Calu3 (cell line): ENCODE results near the gene SH3RF1. TPM values are rescaled to one million over a fixed set of nuclear protein-coding genes. Genes with fewer than 3 reads are reported as not detected.

Experiments
- BruUV-seq: library from RNA; stranded (reverse); fragments of 400-500 nt; replicated peaks from 2 replicates; lab custom pipeline; 2021; lab: Mats Ljungman, UMichigan
- CTCF ChIA-PET: fragments of 300-600 bp; sonication (Branson Sonifier 250); formaldehyde crosslinking; loops from one replicate; lab custom pipeline; 2022; ENCODE audit warnings: antibody characterized with exemption; lab: Charles Lee
- DNase-seq: peaks from one replicate; pipeline ENCODE4 v3.0.0; 2022
- H3K27ac Mint-ChIP-seq: one replicate; pipeline ENCODE4 v1.8.0; 2022; ENCODE audit warnings: mixed read lengths; ENCODE audit not compliant: unreplicated experiment
- H3K27me3 Mint-ChIP-seq: one replicate; pipeline ENCODE4 v1.8.0; 2022; ENCODE audit warnings: mixed read lengths; ENCODE audit not compliant: unreplicated experiment
- H3K36me3 Mint-ChIP-seq: one replicate; pipeline ENCODE4 v1.8.0; 2022; ENCODE audit warnings: mild to moderate bottlenecking, moderate library complexity, mixed read lengths; ENCODE audit not compliant: insufficient read depth, unreplicated experiment
- H3K4me1 Mint-ChIP-seq: one replicate; pipeline ENCODE4 v1.8.0; 2022; ENCODE audit warnings: mild to moderate bottlenecking, low read depth, mixed read lengths; ENCODE audit not compliant: unreplicated experiment
- H3K4me3 Mint-ChIP-seq: one replicate; pipeline ENCODE4 v1.8.0; 2022; ENCODE audit warnings: mild to moderate bottlenecking, low read depth, moderate library complexity, mixed read lengths; ENCODE audit not compliant: unreplicated experiment
- H3K9me3 Mint-ChIP-seq: one replicate; pipeline ENCODE4 v1.8.0; 2022; ENCODE audit warnings: low read depth, mixed read lengths; ENCODE audit not compliant: unreplicated experiment
- CTCF ChIP-seq: fragments of 200-600 bp; IDR thresholded peaks from one replicate; pipeline ENCODE4 v1.8.0; 2022; ENCODE audit warnings: antibody characterized with exemption; ENCODE audit not compliant: unreplicated experiment
- intact Hi-C: fragments of 100-400 bp; cut with micrococcal nuclease; formaldehyde crosslinking; loops from one replicate; pipeline ENCODE4 v1.10.0; 2022; ENCODE audit not compliant: unreplicated experiment
- total RNA-seq: library from RNA; stranded (reverse); gene quantifications from 2 replicates; pipeline ENCODE4 v1.2.3, GENCODE V29; 2022

The SH3RF1 gene
- total RNA-seq, 1 experiment from 2014 or later, result 70.1 TPM

GRCh38 chr4:169102026-169102425 lies 168.7 kb downstream of the SH3RF1 start:
- peaks cover 2% of the 10 kb centered on the region for H3K9me3 Mint-ChIP-seq
- no TSS peak for BruUV-seq
- no peak for DNase-seq
- no peak for TF ChIP-seq CTCF
- intact Hi-C loops, result no loop called here
- peaks cover 59% of the 10 kb centered on the region for H3K4me1 Mint-ChIP-seq
- H3K27ac Mint-ChIP-seq, result no peak overlapping the region
- CTCF ChIA-PET, result interaction anchor here (0.7 kb wide), 1 partner anchor 35 kb away, joined by 4 read pairs; no protein-coding TSS in a partner anchor
- H3K36me3 Mint-ChIP-seq, result peaks cover 79% of the 10 kb centered on the region
- no peak overlapping the region for H3K4me3 Mint-ChIP-seq
- H3K27me3 Mint-ChIP-seq, result no peaks in the 10 kb centered on the region

- peaks cover 2% of the 10 kb centered on the region for H3K9me3 Mint-ChIP-seq
- peaks cover 59% of the 10 kb centered on the region for H3K4me1 Mint-ChIP-seq
- H3K36me3 Mint-ChIP-seq, result peaks cover 75% of the 10 kb centered on the region
- DNase-seq, result no peak
- no peak for TF ChIP-seq CTCF
- CTCF ChIA-PET, result interaction anchor here (0.6 kb wide), 1 partner anchor 340 kb away, joined by 3 read pairs; no protein-coding TSS in a partner anchor
- no peak overlapping the region for H3K4me3 Mint-ChIP-seq
- H3K27ac Mint-ChIP-seq, result peak overlapping the region; percentile 1
- BruUV-seq, result no TSS peak
- intact Hi-C loops, result no loop called here
- H3K27me3 Mint-ChIP-seq, result no peaks in the 10 kb centered on the region
Measured at GRCh38 chr4:169100670-169101101, 170.1 kb downstream of the SH3RF1 start.

GRCh38 chr4:169099771-169100180 lies 171.0 kb downstream of the SH3RF1 start:
- CTCF ChIA-PET, result interaction anchor here (0.6 kb wide), 1 partner anchor 202 kb away, joined by 3 read pairs; no protein-coding TSS in a partner anchor
- Mint-ChIP-seq H3K27me3 (no peaks in the 10 kb centered on the region), H3K4me1 (peaks cover 59% of the 10 kb centered on the region), H3K36me3 (peaks cover 67% of the 10 kb centered on the region), H3K9me3 (peaks cover 2% of the 10 kb centered on the region), H3K27ac (peak overlapping the region; percentile 1), H3K4me3 (no peak overlapping the region)
- intact Hi-C loops, result no loop called here
- no peak for DNase-seq
- BruUV-seq, result no TSS peak
- TF ChIP-seq CTCF, result no peak

- no peak for TF ChIP-seq CTCF
- no TSS peak for BruUV-seq
- Mint-ChIP-seq H3K27me3 (no peaks in the 10 kb centered on the region), H3K4me1 (peaks cover 54% of the 10 kb centered on the region), H3K27ac (peak overlapping the region; percentile 57), H3K36me3 (peaks cover 61% of the 10 kb centered on the region), H3K9me3 (peaks cover 2% of the 10 kb centered on the region), H3K4me3 (no peak overlapping the region)
- no peak for DNase-seq
- CTCF ChIA-PET, result interaction anchor here (0.6 to 1.0 kb wide), 2 partner anchors 17 to 203 kb away, joined by 3 to 4 read pairs; no protein-coding TSS in a partner anchor
- intact Hi-C loops, result no loop called here
Measured at GRCh38 chr4:169098969-169099690, 171.6 kb downstream of the SH3RF1 start.
